Measurements from ENCODE around the gene GMPR.

DNA sequence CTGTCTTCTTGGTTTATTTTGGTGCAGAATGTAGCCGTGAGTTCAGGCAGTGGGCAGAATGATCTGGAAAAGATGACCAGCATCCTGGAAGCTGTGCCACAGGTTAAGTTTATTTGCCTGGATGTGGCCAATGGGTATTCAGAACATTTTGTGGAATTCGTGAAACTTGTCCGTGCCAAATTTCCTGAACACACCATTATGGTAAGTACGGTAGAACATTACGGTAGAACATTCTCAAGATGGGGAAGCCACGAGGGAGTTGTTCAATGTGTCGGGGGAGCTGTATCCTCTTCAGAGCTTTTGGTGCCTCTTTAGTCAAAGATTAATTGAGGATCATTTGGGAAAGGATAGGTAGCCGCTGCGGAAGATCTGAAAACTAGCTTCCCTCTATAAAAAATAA is 16.1 kb downstream of the GMPR start:
- no peak for TF ChIP-seq EZH2 (IDR thresholded peaks at IDR 0.05; ENCODE audit: low read length)
- TF ChIP-seq, protein P1, sequence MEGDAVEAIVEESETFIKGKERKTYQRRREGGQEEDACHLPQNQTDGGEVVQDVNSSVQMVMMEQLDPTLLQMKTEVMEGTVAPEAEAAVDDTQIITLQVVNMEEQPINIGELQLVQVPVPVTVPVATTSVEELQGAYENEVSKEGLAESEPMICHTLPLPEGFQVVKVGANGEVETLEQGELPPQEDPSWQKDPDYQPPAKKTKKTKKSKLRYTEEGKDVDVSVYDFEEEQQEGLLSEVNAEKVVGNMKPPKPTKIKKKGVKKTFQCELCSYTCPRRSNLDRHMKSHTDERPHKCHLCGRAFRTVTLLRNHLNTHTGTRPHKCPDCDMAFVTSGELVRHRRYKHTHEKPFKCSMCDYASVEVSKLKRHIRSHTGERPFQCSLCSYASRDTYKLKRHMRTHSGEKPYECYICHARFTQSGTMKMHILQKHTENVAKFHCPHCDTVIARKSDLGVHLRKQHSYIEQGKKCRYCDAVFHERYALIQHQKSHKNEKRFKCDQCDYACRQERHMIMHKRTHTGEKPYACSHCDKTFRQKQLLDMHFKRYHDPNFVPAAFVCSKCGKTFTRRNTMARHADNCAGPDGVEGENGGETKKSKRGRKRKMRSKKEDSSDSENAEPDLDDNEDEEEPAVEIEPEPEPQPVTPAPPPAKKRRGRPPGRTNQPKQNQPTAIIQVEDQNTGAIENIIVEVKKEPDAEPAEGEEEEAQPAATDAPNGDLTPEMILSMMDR (optimal IDR thresholded peaks at IDR 0.05 in 1 of 3, IDR thresholded peaks at IDR 0.05 in 1 of 3, conservative IDR thresholded peaks at IDR 0.05 in 1 of 3; ENCODE audit: extremely low read depth in 1 of 3, insufficient read depth in 2 of 3, low read length in 3 of 3): no peak

All from keratinocyte (primary cell).